Prostate gland (tissue), 2 donors: Measurements from ENCODE around the gene ANAPC16.

ENCODE experiments used
- CTCF ChIP-seq, 4 experiments: fragments of 200-600 bp in 2 of 4; fragments of 450-650 bp in 2 of 4; sonication (generic) in 2 of 4; IDR thresholded peaks; 1 replicate in 3 of 4; 2 replicates in 1 of 4; pipeline ENCODE4 v1.5.1; 2016 to 2019; ENCODE audit warnings: antibody characterized with exemption in 4 of 4, mild to moderate bottlenecking in 2 of 4, moderate library complexity in 2 of 4
- POLR2AphosphoS5 ChIP-seq: sonication (generic); formaldehyde crosslinking; IDR thresholded peaks from one replicate; pipeline ENCODE4 v1.6.1; 2017; ENCODE audit warnings: antibody characterized with exemption

- TF ChIP-seq CTCF (IDR thresholded peaks at IDR 0.05) (no peak), POLR2AphosphoS5 (no peak)
Measured at GRCh38 chr10:72251635-72252034, 35.8 kb downstream of the ANAPC16 start.
